Stimulated activated CD4-positive, alpha-beta T cell treated with anti-CD3 and anti-CD28 coated beads, TNF-alpha, amount 100 ng/mL, for 4 hours (primary cell): ENCODE data around the gene MYL4.

Experiments used
- DNase-seq, 3 experiments: peaks; one replicate each; pipeline ENCODE4 v3.0.0-alpha.2; 2020; ENCODE audit warnings: low read depth in 3 of 3

The MYL4 gene

DNA sequence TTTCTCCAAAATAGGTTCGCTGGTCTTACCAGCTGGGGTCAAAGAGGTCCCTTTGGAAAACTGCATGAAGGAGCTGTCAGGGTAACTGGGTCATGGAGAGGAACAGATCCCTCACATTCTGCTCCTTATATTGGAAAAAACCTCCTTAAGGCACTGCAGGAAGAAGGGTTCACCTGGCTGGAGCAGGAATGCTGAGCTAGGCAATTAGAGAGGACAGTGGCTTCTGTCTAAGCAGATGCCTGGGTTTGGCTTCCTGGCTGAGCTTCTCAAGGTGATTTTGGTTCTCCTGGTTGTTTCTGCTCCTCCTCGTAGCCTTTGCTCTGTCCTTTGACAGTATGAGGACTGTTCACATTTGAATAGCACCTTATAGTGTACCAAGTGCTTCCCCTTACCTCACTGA, 64.1 kb downstream of the MYL4 start:
- no peak for DNase-seq
